SK-N-SH treated with all-trans-retinoic acid at 6 μM for 48 hours (cell line): Measurements from ENCODE around the gene BROX.

Experiments used
- ATAC-seq: fragments of 200-7000 bp; cut with Tn5 transposase; 3 replicates; pipeline ENCODE4 v1.9.1; 2020; ENCODE audit warnings: mild to moderate bottlenecking, moderate library complexity
- ARNTL ChIP-seq: fragments of 450-650 bp; formaldehyde crosslinking; IDR thresholded peaks from 2 replicates; pipeline ENCODE4 v1.5.0; 2020; ENCODE audit warnings: low read depth, mild to moderate bottlenecking, moderate library complexity, borderline replicate concordance
- CSDC2 ChIP-seq: fragments of 250-450 bp; sonication (Bioruptor Pico); IDR thresholded peaks from 2 replicates; pipeline ENCODE4 v1.5.0; 2020; ENCODE audit warnings: mild to moderate bottlenecking, moderate library complexity
- CSRNP3 ChIP-seq: fragments of 250-450 bp; sonication (Bioruptor Pico); IDR thresholded peaks from 2 replicates; pipeline ENCODE4 v1.5.1; 2021; ENCODE audit warnings: mild to moderate bottlenecking, moderate library complexity
- ESRRG ChIP-seq: fragments of 250-450 bp; sonication (Bioruptor Pico); IDR thresholded peaks from 2 replicates; pipeline ENCODE4 v1.6.1; 2021; ENCODE audit warnings: mild to moderate bottlenecking
- GLIS3 ChIP-seq: fragments of 250-450 bp; sonication (Bioruptor Pico); IDR thresholded peaks from 2 replicates; pipeline ENCODE4 v1.5.0; 2020; ENCODE audit warnings: mild to moderate bottlenecking, moderate library complexity
- ISL1 ChIP-seq: fragments of 250-450 bp; sonication (Bioruptor Pico); IDR thresholded peaks from 2 replicates; pipeline ENCODE4 v2.1.2; 2022; ENCODE audit warnings: mild to moderate bottlenecking, moderate library complexity
- OSR1 ChIP-seq: fragments of 250-450 bp; sonication (Bioruptor Pico); IDR thresholded peaks from 2 replicates; pipeline ENCODE4 v1.8.0; 2022; ENCODE audit warnings: moderate library complexity, mild to moderate bottlenecking, inconsistent platforms
- PPARA ChIP-seq: fragments of 250-450 bp; sonication (Bioruptor Pico); IDR thresholded peaks from 2 replicates; pipeline ENCODE4 v1.5.0; 2020; ENCODE audit warnings: mild to moderate bottlenecking, borderline replicate concordance
- RARB ChIP-seq: fragments of 250-450 bp; sonication (Bioruptor Pico); IDR thresholded peaks from 2 replicates; pipeline ENCODE4 v1.8.0; 2021; ENCODE audit warnings: mild to moderate bottlenecking, moderate library complexity
- SNAI2 ChIP-seq: fragments of 250-450 bp; sonication (Bioruptor Pico); IDR thresholded peaks from 2 replicates; pipeline ENCODE4 v1.5.0; 2020; ENCODE audit warnings: mild to moderate bottlenecking, moderate library complexity
- TCF4 ChIP-seq: fragments of 250-450 bp; sonication (Bioruptor Pico); IDR thresholded peaks from 2 replicates; pipeline ENCODE4 v1.8.0; 2021; ENCODE audit warnings: mild to moderate bottlenecking, moderate library complexity, borderline replicate concordance
- TOX ChIP-seq: fragments of 250-450 bp; sonication (Bioruptor Pico); IDR thresholded peaks from 2 replicates; pipeline ENCODE4 v1.8.0; 2021; ENCODE audit warnings: mild to moderate bottlenecking, moderate library complexity, borderline replicate concordance
- TSHZ2 ChIP-seq: fragments of 250-450 bp; sonication (Bioruptor Pico); IDR thresholded peaks from 2 replicates; pipeline ENCODE4 v1.5.0; 2020; ENCODE audit warnings: mild to moderate bottlenecking, moderate library complexity
- ZC3H10 ChIP-seq: fragments of 250-450 bp; sonication (Bioruptor Pico); IDR thresholded peaks from 2 replicates; pipeline ENCODE4 v1.5.1; 2021; ENCODE audit warnings: mild to moderate bottlenecking, moderate library complexity
- ZFP30 ChIP-seq: fragments of 450-650 bp; formaldehyde crosslinking; IDR thresholded peaks from 2 replicates; pipeline ENCODE4 v1.5.0; 2022; ENCODE audit warnings: mild to moderate bottlenecking, moderate library complexity
- ZNF565 ChIP-seq: fragments of 450-650 bp; formaldehyde crosslinking; conservative IDR thresholded peaks from 2 replicates; pipeline ENCODE4 v1.5.0; 2020; ENCODE audit warnings: low read depth, mild to moderate bottlenecking, moderate library complexity
- TF ChIP-seq, protein P1 (sequence below): fragments of 250-450 bp; sonication (Bioruptor Pico); IDR thresholded peaks from 2 replicates; pipeline ENCODE4 v1.8.0; 2021; ENCODE audit warnings: low read depth, mild to moderate bottlenecking, moderate library complexity, borderline replicate concordance
- TF ChIP-seq, protein P2 (sequence below): fragments of 250-450 bp; sonication (Bioruptor Pico); IDR thresholded peaks from 2 replicates; pipeline ENCODE4 v1.5.1; 2020; ENCODE audit warnings: low read depth, mild to moderate bottlenecking, moderate library complexity

The BROX gene

GRCh38 chr1:222696741-222697140 lies 15.6 kb upstream of the BROX start:
- no peak for TF ChIP-seq SNAI2 (CRISPR knock-in tag)
- TF ChIP-seq CSRNP3 (CRISPR knock-in tag), result no peak
- ATAC-seq, result no peak

- ATAC-seq, result no peak
- TF ChIP-seq ZC3H10 (CRISPR knock-in tag) (no peak), TSHZ2 (CRISPR knock-in tag) (no peak)
- TF ChIP-seq, all 23 proteins: peak for 0
These were observed 15.2 kb upstream of the BROX start for GRCh38 chr1:222697203-222697602.

GRCh38 chr1:222697826-222698225 lies 14.5 kb upstream of the BROX start:
- TF ChIP-seq CSRNP3 (CRISPR knock-in tag) (no peak), RARB (CRISPR knock-in tag) (no peak), TCF4 (CRISPR knock-in tag) (no peak), OSR1 (CRISPR knock-in tag) (no peak), TSHZ2 (CRISPR knock-in tag) (no peak), GLIS3 (no peak), ARNTL (no peak), PPARA (CRISPR knock-in tag) (no peak), ISL1 (CRISPR knock-in tag) (no peak)
- TF ChIP-seq, protein P1, sequence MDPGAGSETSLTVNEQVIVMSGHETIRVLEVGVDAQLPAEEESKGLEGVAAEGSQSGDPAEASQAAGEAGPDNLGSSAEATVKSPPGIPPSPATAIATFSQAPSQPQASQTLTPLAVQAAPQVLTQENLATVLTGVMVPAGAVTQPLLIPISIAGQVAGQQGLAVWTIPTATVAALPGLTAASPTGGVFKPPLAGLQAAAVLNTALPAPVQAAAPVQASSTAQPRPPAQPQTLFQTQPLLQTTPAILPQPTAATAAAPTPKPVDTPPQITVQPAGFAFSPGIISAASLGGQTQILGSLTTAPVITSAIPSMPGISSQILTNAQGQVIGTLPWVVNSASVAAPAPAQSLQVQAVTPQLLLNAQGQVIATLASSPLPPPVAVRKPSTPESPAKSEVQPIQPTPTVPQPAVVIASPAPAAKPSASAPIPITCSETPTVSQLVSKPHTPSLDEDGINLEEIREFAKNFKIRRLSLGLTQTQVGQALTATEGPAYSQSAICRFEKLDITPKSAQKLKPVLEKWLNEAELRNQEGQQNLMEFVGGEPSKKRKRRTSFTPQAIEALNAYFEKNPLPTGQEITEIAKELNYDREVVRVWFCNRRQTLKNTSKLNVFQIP, result no peak
- no peak for ATAC-seq

DNA sequence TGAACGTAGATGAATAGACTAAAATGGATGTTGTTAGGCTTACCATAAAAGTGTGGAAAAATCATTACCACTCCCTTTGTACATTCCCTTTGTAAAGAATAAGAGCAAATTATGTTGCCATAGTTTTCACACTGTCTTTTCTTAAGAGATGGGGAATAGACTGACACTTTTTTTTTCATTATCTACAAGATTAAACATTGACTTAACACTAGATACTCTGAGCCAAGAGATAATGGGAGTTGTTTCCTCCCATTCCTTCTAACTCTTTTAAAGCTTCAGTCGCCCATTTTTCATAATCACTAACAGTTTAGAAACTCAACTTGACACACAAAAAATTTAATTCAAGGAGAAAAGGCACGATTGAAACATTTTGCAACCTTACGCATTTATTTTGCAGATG lies 10.2 kb upstream of the BROX start:
- ATAC-seq, result no peak
- TF ChIP-seq, protein P1, result no peak
- TF ChIP-seq ESRRG (CRISPR knock-in tag), result no peak
- TF ChIP-seq, protein P2, sequence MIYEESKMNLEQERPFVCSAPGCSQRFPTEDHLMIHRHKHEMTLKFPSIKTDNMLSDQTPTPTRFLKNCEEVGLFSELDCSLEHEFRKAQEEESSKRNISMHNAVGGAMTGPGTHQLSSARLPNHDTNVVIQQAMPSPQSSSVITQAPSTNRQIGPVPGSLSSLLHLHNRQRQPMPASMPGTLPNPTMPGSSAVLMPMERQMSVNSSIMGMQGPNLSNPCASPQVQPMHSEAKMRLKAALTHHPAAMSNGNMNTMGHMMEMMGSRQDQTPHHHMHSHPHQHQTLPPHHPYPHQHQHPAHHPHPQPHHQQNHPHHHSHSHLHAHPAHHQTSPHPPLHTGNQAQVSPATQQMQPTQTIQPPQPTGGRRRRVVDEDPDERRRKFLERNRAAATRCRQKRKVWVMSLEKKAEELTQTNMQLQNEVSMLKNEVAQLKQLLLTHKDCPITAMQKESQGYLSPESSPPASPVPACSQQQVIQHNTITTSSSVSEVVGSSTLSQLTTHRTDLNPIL, result no peak
- no peak for TF ChIP-seq TCF4 (CRISPR knock-in tag)
- no peak for TF ChIP-seq ISL1 (CRISPR knock-in tag)
- no peak for TF ChIP-seq ZNF565 (CRISPR knock-in tag)
- no peak for TF ChIP-seq TOX
- no peak for TF ChIP-seq SNAI2 (CRISPR knock-in tag)
- TF ChIP-seq ZC3H10 (CRISPR knock-in tag), result no peak
- no peak for TF ChIP-seq TSHZ2 (CRISPR knock-in tag)
- no peak for TF ChIP-seq ARNTL
- no peak for TF ChIP-seq ZFP30 (CRISPR knock-in tag)
- TF ChIP-seq CSDC2 (CRISPR knock-in tag), result no peak
- no peak for TF ChIP-seq RARB (CRISPR knock-in tag)
